ENCODE data around the gene DEPDC1.

The DEPDC1 gene

GRCh38 chr1:68459796-68460195, 37.1 kb downstream of the DEPDC1 start:
- H3K36me3 ChIP-seq (ENCODE audit: control insufficient read depth in 2 of 2, insufficient read depth in 1 of 2, low read length in 2 of 2), result no peaks in the 10 kb centered on the region
- ChIA-PET POLR2A (no interaction called here), CTCF (interaction anchor here (0.9 to 2.9 kb wide), 2 partner anchors 15 to 17 kb away, joined by 3 to 11 read pairs; no protein-coding TSS in a partner anchor)
- no peaks in the 10 kb centered on the region for H3K9me3 ChIP-seq (ENCODE audit: control insufficient read depth, insufficient read depth, low read depth, low read length)
- TF ChIP-seq RBAK (tag by site-specific recombination; IDR thresholded peaks at IDR 0.05) (no peak), ZBTB1 (tag by site-specific recombination; IDR thresholded peaks at IDR 0.05) (no peak), ZNF560 (tag by site-specific recombination; IDR thresholded peaks at IDR 0.05; ENCODE audit: borderline replicate concordance) (no peak), ZNF37A (tag by site-specific recombination; IDR thresholded peaks at IDR 0.05) (no peak), ZNF398 (tag by site-specific recombination; IDR thresholded peaks at IDR 0.05) (no peak), ZNF112 (tag by site-specific recombination; IDR thresholded peaks at IDR 0.05) (no peak), FEZF1 (tag by site-specific recombination; IDR thresholded peaks at IDR 0.05) (no peak), ZNF513 (tag by site-specific recombination; IDR thresholded peaks at IDR 0.05) (no peak), ZBTB17 (tag by site-specific recombination; IDR thresholded peaks at IDR 0.05) (no peak), ZNF571 (tag by site-specific recombination; IDR thresholded peaks at IDR 0.05) (no peak), TCF7L2 (IDR thresholded peaks at IDR 0.05; ENCODE audit: borderline replicate concordance, low read depth, low read length) (no peak), ZNF660 (tag by site-specific recombination; IDR thresholded peaks at IDR 0.05) (no peak), HOXA7 (CRISPR knock-in tag; IDR thresholded peaks at IDR 0.05; ENCODE audit: borderline replicate concordance) (no peak), ZNF830 (tag by site-specific recombination; IDR thresholded peaks at IDR 0.05; ENCODE audit: low read depth) (no peak), ZBTB6 (tag by site-specific recombination; IDR thresholded peaks at IDR 0.05) (no peak), ZNF114 (tag by site-specific recombination; IDR thresholded peaks at IDR 0.05) (no peak), GLI4 (tag by site-specific recombination; IDR thresholded peaks at IDR 0.05) (no peak), ZNF596 (tag by site-specific recombination; IDR thresholded peaks at IDR 0.05) (no peak)
- no peaks in the 10 kb centered on the region for H3K4me1 ChIP-seq (ENCODE audit: control insufficient read depth, insufficient read depth, low read length)
- no peak overlapping the region for H3K27ac ChIP-seq (ENCODE audit: extremely low read depth, low read depth, low read length)
- H3K4me3 ChIP-seq (ENCODE audit: low read depth, low read length), result no peak overlapping the region

- CTCF ChIA-PET, result interaction anchor here (0.9 to 1.3 kb wide), 2 partner anchors 15 to 16 kb away, joined by 3 read pairs; no protein-coding TSS in a partner anchor
- no peaks in the 10 kb centered on the region for H3K4me1 ChIP-seq (ENCODE audit: control insufficient read depth, insufficient read depth, low read length)
- no peak overlapping the region for H3K27ac ChIP-seq (ENCODE audit: extremely low read depth, low read depth, low read length)
- H3K4me3 ChIP-seq (ENCODE audit: low read depth, low read length), result no peak overlapping the region
- TF ChIP-seq ZNF549 (tag by site-specific recombination; IDR thresholded peaks at IDR 0.05), result no peak
- TF ChIP-seq ZSCAN30 (tag by site-specific recombination; IDR thresholded peaks at IDR 0.05), result no peak
- TF ChIP-seq ZNF677 (tag by site-specific recombination; IDR thresholded peaks at IDR 0.05), result no peak
- no peak for TF ChIP-seq ZNF670 (tag by site-specific recombination; IDR thresholded peaks at IDR 0.05; ENCODE audit: low read depth)
- no peak for TF ChIP-seq KLF7 (tag by site-specific recombination; IDR thresholded peaks at IDR 0.05; ENCODE audit: borderline replicate concordance)
- POLR2A ChIA-PET, result no interaction called here
- H3K9me3 ChIP-seq (ENCODE audit: control insufficient read depth, insufficient read depth, low read depth, low read length), result no peaks in the 10 kb centered on the region
- H3K36me3 ChIP-seq (ENCODE audit: control insufficient read depth in 2 of 2, insufficient read depth in 1 of 2, low read length in 2 of 2), result no peaks in the 10 kb centered on the region
Measured at GRCh38 chr1:68459091-68459490, 37.8 kb downstream of the DEPDC1 start.

Data from HEK293 (cell line).